HG02981 (cell line): ENCODE results near the gene RINL.
"Not testable (repeated sequence)": the region's sequence is repeated elsewhere in the genome, so short reads cannot be mapped to it uniquely, and the experiment has no call there.

Experiments
- ATAC-seq: cut with Tn5 transposase; IDR thresholded peaks from one replicate; pipeline ENCODE4 v1.9.1; 2021; ENCODE audit warnings: mild to moderate bottlenecking, moderate library complexity; ENCODE audit not compliant: unreplicated experiment

Gene RINL

DNA sequence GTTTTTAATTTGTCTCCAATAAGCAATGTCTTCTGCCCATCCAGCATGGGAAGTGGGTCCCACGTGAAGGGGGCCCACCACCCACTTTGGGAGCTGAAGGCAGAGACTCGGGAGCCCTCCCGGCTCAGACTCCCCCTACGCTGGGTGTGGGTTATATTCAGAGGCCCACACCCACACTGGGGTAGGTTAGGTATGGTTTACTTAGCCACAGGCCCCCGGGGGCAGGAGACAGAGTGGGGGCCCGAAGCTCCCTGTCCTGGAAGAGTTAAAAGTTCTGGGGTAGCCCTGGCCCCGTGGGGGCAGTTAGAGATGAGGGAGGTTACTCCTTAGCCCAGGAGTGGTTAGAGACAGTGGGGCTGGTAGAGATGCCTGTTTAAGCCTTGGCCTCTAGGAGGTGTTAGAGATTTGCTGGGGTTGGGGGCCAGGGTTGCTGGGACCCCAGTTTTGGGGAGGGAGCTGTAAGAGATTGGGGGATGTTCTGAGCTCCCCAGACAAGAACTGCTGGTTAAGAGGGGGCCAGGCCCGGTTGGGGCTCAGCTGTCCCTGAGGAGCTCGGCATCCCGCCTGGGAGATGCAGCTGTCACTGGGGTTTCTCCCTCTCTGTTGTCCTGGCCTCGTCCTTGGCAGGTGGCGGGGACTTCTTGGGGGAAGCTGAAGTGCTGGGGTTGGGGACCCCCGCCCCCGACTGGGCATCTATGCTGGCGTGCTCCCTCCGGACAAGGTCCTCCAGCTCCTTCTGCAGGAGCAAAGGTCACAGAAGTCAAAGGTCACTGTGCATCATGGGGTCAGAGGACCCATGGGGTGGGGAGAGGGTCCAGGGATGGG lies 712 bp upstream of the RINL start:
- ATAC-seq: no peak

DNA sequence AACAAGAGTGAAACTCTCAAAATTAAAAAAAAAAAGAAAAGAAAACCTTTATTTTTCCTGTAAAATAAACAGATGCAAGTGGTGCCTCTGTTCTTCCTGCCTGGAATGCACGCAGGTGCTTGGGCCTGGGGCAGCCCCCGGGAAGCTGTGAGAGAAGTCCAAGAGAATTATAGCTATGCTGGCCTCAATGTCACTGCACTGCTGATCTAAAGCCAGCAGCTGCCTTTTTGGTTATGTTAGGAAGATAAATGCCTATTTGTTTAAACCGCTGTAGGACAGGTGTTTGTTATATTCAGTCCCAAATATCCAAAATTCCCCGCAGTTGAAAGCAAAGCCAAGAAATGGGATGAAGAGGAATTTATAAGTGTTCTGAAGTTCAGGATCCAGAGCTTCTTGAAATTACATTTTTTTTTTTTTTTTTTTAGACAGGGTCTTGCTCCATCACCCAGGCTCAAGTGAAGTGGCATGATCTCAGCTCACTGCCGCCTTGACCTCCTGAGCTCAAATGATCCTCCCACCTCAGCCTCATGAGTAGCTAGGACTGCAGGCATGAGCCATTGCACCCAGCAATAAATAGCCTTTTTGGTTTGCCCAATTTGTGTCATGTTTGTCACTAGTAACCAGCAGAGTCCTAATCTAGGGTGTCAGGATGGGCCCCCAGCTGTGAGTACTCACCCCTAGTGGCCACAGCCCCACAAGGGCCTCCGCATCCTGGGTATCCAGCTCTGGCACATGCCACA lies 2.2 kb downstream of the RINL start:
- ATAC-seq: no peak

GRCh38 chr19:38873400-38873799 lies 4.7 kb downstream of the RINL start:
- ATAC-seq: not testable (repeated sequence)

GRCh38 chr19:38870612-38871011 lies 7.5 kb downstream of the RINL start:
- ATAC-seq: no peak

- ATAC-seq: peak; percentile 60
These were observed 8.1 kb downstream of the RINL start for GRCh38 chr19:38869836-38870607.

GRCh38 chr19:38869160-38869835 lies 8.8 kb downstream of the RINL start:
- ATAC-seq: peak; percentile 8

GRCh38 chr19:38868551-38868950 lies 9.5 kb downstream of the RINL start:
- no peak for ATAC-seq

DNA sequence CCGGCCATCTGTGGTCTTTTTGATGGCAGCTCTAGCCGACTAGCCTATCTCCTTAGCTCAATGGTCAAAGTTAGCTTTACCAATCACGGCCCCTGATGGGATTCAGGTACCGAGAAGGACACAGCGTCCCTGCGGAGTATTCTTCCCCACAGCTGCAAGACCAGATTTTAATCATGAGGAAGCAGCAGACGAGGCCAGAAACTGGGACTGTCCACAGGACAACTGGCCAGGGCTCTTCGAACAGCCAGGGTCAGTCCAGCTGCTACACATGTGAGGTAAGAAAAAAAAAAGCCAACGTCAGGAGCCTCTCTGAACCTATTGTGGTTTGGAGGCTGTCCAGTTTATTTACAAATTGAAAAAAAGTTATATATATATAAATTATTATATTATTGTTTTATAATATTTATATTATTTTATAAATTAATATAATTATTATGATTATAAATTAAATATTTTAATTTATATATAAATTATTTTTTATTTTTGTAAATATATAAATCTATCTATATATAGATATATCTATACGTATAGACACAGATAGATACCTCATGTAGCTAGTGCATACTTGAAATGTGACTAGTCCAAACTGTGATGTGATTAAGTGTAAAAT lies 10.8 kb downstream of the RINL start:
- ATAC-seq: no peak

DNA sequence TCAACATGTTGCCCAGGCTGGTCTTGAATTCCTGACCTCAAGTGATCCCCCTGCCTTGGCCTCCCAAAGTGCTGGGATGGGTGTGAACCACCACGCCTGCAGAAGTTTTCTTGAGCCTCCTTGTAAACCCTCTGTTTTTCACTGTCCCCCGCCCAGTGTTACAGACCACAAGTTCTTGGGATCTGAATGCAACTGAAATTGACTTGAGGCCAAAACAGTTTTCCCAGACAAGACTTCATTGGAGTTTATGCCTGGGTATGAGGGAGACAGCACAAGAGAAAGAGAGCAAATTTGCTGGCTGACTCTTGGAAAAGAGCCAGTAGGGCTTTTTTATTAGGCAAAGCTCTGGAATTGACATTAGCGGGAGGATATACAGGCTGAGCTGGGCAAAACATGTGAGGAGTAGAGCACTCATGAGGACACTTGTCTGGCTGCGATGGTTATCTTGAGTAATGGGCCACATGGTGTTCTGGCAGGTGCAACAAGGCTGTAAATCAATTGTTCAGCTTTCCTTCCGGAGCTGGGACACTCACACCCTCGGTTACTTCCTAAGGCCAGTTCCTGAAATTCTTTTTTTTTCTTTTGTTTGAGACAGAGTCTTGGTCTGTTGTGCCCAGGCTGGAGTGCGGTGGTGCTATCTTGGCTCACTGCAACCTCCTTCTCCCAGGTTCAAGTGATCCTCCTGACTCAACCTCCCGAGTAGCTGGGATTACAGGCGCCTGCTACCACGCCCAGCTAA lies 15.6 kb downstream of the RINL start:
- no peak for ATAC-seq

DNA sequence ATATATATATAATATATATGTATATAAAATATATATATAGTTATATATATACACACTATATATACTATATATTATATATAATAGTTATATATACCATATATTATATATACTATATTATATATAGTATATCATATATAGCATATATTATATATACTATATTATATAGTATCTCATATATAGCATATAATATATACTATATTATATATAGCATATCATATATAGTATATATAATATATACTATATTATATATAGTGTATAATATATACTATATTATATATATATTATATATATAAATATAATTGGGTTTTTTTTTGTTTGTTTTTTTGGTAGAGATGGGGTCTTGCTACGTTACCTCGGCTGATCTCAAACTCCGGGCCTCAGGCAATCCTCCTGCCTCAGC lies 16.7 kb downstream of the RINL start:
- no peak for ATAC-seq

GRCh38 chr19:38859631-38860204 lies 18.4 kb downstream of the RINL start:
- not testable (repeated sequence) for ATAC-seq

DNA sequence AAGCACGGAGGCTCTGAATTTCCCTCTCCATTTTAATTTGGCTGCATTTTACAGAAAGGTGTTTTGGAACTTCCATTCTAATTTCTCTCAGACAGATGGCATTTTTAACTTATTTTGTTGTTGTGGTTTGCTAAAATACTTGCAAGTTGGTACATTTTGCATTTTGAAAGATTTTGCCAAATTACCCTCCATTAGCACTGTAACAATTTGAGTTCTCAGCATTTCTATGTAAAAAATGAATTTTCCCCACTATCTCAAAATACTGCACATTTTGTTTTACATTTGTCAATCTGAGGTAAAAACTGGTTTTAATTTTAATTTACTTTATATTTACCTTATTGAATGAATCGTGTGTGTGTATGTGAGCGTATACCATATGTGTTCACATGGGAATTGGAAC lies 21.3 kb downstream of the RINL start:
- ATAC-seq: no peak

DNA sequence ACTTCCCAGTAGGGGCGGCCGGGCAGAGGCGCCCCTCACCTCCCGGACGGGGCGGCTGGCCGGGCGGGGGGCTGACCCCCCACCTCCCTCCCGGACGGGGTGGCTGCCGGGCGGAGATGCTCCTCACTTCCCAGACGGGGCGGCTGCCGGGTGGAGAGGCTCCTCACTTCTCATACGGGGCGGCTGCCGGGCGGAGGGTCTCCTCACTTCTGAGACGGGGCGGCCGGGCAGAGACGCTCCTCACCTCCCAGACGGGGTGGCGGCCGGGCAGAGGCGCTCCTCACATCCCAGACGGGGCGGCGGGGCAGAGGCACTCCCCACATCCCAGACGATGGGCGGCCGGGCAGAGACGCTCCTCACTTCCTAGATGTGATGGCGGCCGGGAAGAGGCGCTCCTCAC lies 22.3 kb downstream of the RINL start:
- not testable (repeated sequence) for ATAC-seq

GRCh38 chr19:38854961-38855360 lies 23.1 kb downstream of the RINL start:
- not testable (repeated sequence) for ATAC-seq

DNA sequence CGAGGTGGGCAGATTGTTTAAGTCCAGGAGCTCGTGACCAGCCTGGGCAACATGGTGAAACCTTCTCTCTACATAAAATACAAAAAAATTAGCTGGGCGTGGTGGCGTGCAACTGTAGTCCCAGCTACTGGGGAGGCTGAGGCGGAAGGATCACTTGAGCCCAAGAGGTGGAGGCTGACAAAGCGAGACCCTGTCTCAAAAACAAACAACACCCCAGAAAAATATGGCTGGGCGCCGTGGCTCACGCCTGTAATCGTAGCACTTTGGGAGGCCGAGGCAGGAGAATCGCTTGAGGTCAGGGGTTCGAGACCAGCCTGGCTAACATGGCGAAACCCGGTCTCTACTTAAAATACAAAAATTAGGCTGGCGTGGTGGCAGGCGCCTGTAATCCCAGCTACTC lies 24.9 kb downstream of the RINL start:
- ATAC-seq: no peak

- ATAC-seq: no peak
These were observed 25.6 kb downstream of the RINL start for GRCh38 chr19:38852231-38853044.

GRCh38 chr19:38851622-38852230 lies 26.3 kb downstream of the RINL start:
- ATAC-seq: peak; percentile 22

DNA sequence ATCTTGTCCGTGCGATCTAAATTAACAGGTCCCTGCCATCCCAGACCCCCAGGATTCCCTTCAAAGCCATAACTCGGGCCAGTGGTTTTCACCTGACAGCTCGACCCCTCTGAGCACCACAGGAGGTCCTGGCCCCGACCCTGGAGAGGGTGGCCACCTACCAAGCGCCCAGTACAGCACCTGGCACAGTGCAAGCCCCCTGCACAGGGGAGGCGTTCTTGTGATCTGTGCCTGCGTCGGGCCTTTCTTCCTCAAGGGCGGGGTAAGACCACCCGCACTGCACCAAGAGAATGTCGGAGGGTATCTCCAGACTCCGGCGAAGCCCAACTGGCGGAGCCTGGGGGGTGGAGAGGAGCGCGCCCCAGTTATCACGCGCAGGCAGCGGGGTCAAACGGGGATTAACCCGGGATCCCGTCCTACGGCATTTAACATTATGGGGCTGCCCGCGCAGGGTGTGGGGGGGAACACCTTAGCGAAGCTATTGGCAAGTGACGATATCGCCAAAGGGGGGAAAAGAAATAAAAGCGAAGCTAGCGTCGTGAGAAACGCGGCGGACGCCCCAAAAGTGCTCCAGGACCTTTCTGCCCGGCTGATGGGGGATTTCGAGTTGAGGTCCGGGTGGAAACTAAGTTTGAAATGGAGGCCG lies 27.0 kb downstream of the RINL start:
- ATAC-seq: no peak
